ENCODE data around the gene TMEM184A. TPM values are rescaled to one million over a fixed set of nuclear protein-coding genes. Genes with fewer than 3 reads are reported as not detected.

TMEM184A gene
- total and polyA plus RNA-seq, 2 of the 13 experiments (the other 11 are each of a cell fraction or from before 2014, with no cell fraction given): 9.5 to 20.4 TPM

DNA sequence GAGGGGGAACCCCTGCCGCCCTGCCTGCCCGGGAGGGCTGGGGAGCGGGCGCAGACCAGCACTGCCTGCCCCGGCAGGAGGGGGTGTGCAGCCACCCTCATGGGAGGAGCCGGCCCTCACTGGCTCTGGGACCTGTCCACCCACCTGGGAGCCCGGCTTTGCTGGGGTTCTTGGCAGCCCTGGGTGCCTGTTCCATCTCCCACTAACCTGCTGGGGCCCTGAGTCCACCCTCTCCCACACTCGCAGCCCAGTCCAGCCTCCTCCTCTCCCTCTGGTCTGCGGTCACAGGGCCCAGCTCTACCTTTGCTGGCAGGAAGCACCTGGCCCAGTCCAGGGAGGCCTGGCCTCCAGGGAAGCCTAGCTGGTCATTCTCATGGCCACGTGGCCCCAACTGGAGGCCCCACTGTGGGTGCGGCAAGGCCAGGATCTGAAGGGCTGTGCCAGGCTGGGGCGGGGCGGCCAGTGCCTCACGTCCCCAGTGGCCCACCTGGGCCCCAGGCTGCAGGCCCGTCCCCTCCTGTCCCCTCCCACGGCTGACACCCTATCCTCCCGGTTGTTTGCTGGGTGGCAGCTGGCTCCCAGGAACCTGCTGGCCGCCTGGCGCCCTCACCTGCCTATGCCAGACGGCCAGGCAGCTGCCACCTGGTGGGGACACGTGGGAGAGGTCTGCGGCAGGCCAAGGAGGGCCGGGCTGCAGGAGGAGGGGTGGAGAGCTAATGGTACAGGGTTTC, at the start of gene TMEM184A (continued):
- TF ChIP-seq, protein P1, sequence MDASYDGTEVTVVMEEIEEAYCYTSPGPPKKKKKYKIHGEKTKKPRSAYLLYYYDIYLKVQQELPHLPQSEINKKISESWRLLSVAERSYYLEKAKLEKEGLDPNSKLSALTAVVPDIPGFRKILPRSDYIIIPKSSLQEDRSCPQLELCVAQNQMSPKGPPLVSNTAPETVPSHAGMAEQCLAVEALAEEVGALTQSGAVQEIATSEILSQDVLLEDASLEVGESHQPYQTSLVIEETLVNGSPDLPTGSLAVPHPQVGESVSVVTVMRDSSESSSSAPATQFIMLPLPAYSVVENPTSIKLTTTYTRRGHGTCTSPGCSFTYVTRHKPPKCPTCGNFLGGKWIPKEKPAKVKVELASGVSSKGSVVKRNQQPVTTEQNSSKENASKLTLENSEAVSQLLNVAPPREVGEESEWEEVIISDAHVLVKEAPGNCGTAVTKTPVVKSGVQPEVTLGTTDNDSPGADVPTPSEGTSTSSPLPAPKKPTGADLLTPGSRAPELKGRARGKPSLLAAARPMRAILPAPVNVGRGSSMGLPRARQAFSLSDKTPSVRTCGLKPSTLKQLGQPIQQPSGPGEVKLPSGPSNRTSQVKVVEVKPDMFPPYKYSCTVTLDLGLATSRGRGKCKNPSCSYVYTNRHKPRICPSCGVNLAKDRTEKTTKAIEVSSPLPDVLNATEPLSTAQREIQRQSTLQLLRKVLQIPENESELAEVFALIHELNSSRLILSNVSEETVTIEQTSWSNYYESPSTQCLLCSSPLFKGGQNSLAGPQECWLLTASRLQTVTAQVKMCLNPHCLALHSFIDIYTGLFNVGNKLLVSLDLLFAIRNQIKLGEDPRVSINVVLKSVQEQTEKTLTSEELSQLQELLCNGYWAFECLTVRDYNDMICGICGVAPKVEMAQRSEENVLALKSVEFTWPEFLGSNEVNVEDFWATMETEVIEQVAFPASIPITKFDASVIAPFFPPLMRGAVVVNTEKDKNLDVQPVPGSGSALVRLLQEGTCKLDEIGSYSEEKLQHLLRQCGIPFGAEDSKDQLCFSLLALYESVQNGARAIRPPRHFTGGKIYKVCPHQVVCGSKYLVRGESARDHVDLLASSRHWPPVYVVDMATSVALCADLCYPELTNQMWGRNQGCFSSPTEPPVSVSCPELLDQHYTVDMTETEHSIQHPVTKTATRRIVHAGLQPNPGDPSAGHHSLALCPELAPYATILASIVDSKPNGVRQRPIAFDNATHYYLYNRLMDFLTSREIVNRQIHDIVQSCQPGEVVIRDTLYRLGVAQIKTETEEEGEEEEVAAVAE (CRISPR knock-in tag; IDR thresholded peaks at IDR 0.05; ENCODE audit: borderline replicate concordance): peak; percentile 63; the same call in 1 of the 2 replicates
- TF ChIP-seq CEBPG (CRISPR knock-in tag; IDR thresholded peaks at IDR 0.05): no peak
- TF ChIP-seq NFIB (CRISPR knock-in tag; IDR thresholded peaks at IDR 0.05; ENCODE audit: borderline replicate concordance): no peak
- TF ChIP-seq JARID2 (CRISPR knock-in tag; IDR thresholded peaks at IDR 0.05; ENCODE audit: insufficient replicate concordance): no peak
- 0 out of 2 replicates have a peak, but pooled peaks have one; percentile 23 for TF ChIP-seq ZNF556 (CRISPR knock-in tag; IDR thresholded peaks at IDR 0.05; ENCODE audit: borderline replicate concordance)
- TF ChIP-seq NKX3-1 (CRISPR knock-in tag; IDR thresholded peaks at IDR 0.05): peak; percentile 82
- TF ChIP-seq, protein P2, sequence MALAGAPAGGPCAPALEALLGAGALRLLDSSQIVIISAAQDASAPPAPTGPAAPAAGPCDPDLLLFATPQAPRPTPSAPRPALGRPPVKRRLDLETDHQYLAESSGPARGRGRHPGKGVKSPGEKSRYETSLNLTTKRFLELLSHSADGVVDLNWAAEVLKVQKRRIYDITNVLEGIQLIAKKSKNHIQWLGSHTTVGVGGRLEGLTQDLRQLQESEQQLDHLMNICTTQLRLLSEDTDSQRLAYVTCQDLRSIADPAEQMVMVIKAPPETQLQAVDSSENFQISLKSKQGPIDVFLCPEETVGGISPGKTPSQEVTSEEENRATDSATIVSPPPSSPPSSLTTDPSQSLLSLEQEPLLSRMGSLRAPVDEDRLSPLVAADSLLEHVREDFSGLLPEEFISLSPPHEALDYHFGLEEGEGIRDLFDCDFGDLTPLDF (CRISPR knock-in tag; IDR thresholded peaks at IDR 0.05): 0 out of 2 replicates have a peak, but pooled peaks have one; percentile 47
- peak; percentile 51; the same call in 1 of the 2 replicates for TF ChIP-seq ZNF790 (CRISPR knock-in tag; IDR thresholded peaks at IDR 0.05; ENCODE audit: borderline replicate concordance)
- TF ChIP-seq NR2F2 (IDR thresholded peaks at IDR 0.05; ENCODE audit: borderline replicate concordance, low read depth): no peak; the same call in 1 of the 2 replicates
- TF ChIP-seq ZBTB46 (CRISPR knock-in tag; IDR thresholded peaks at IDR 0.05; ENCODE audit: borderline replicate concordance): no peak
- TF ChIP-seq BCL6 (CRISPR knock-in tag; IDR thresholded peaks at IDR 0.05): peak; percentile 59
- TF ChIP-seq ZNF878 (CRISPR knock-in tag; IDR thresholded peaks at IDR 0.05): no peak
- no peak for TF ChIP-seq EZH2 (conservative IDR thresholded peaks at IDR 0.05; ENCODE audit: low read depth, low read length)
- TF ChIP-seq MLLT10 (CRISPR knock-in tag; IDR thresholded peaks at IDR 0.05): no peak
- TF ChIP-seq, protein P3, sequence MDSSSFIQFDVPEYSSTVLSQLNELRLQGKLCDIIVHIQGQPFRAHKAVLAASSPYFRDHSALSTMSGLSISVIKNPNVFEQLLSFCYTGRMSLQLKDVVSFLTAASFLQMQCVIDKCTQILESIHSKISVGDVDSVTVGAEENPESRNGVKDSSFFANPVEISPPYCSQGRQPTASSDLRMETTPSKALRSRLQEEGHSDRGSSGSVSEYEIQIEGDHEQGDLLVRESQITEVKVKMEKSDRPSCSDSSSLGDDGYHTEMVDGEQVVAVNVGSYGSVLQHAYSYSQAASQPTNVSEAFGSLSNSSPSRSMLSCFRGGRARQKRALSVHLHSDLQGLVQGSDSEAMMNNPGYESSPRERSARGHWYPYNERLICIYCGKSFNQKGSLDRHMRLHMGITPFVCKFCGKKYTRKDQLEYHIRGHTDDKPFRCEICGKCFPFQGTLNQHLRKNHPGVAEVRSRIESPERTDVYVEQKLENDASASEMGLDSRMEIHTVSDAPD (CRISPR knock-in tag; IDR thresholded peaks at IDR 0.05): peak; percentile 86; the same call in 1 of the 2 replicates
- TF ChIP-seq TAF1 (CRISPR knock-in tag; IDR thresholded peaks at IDR 0.05): peak; percentile 60; the same call in 1 of the 2 replicates
- no peak for TF ChIP-seq SUZ12 (IDR thresholded peaks at IDR 0.05; ENCODE audit: low read depth, low read length)
- no peak for TF ChIP-seq ZNF335 (CRISPR knock-in tag; IDR thresholded peaks at IDR 0.05)
- TF ChIP-seq ZNF772 (CRISPR knock-in tag; IDR thresholded peaks at IDR 0.05): peak; percentile 76; the same call in 1 of the 2 replicates
- peak; percentile 75; the same call in 1 of the 2 replicates for TF ChIP-seq MEIS1 (CRISPR knock-in tag; IDR thresholded peaks at IDR 0.05; ENCODE audit: borderline replicate concordance)
- no peak for TF ChIP-seq TCF7L2 (IDR thresholded peaks at IDR 0.05; ENCODE audit: low read depth, low read length)

Measured in HepG2 (cell line).